MV-4-11 (cell line): ENCODE measurements around the gene KRT39.
"Not testable (repeated sequence)": the region's sequence is repeated elsewhere in the genome, so short reads cannot be mapped to it uniquely, and the experiment has no call there.

Experiments used
- DNase-seq: peaks from one replicate; lab custom pipeline; 2025; lab: John Stamatoyannopoulos, UW

The KRT39 gene

DNA sequence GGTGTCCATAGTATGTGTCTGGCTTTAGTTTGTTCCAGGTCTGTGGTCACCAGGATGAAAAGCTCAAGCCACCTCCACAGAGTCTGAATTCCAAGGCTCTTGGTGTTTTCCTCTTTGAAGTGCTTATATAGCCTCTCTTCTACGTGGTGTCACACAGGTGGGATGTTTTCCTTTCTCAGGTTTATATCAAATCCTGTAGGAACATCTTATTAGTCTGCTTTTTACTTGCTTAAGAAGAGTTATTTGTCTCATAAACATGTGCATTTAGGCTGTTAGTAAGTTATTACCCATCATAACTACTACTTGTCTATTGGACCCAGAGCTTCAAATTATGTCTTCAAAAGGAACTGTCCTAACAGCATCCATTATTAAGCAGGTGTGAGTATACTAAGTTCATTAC, at the start of gene KRT39:
Gene KRT39, minus strand, starts transcription at position 101 of the 400 bp plus-strand sequence. Its CDS starts 92 bp downstream, at position 9.
- no peak for DNase-seq

DNA sequence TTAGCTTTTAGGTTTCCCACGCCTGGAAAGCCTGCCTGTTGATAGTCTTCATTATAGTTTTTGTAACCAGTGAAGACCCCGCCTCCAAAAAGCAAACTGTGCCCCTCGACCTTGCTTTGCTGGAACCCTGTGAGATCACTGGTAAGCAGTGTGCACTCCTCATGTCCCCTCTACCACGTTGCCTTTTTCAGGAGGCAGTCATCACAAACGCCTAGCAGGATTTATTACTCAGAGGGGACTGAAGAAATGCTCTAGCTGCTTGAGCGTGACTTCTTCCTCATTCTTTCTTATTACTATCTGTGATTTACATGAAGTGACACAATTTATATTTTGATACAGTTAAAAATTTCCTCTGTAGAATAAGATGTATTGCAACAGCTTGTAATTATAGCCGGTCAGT, 48.7 kb upstream of the KRT39 start:
- DNase-seq = no peak

- DNase-seq = no peak
Measured at GRCh38 chr17:41013606-41014005, 46.9 kb upstream of the KRT39 start.

DNA sequence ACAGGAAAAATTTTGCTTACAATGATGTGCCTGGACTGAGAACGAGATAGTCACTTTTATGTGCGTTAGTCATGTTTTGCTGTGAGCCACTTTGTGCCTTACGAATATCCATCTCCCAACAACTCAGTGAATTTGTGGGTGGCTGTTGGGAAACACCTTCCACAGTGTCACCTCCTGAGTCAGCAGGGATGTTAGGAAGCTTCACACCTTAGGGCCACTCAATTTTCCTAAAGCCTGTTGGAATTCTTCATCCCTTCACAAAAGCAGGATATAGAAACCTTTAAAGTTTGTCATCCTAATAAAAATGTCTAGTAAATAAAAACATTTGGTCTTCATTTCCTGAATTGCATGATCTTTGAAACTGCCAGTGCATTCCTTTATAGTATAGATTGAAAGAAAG, 46.4 kb upstream of the KRT39 start:
- no peak for DNase-seq

DNA sequence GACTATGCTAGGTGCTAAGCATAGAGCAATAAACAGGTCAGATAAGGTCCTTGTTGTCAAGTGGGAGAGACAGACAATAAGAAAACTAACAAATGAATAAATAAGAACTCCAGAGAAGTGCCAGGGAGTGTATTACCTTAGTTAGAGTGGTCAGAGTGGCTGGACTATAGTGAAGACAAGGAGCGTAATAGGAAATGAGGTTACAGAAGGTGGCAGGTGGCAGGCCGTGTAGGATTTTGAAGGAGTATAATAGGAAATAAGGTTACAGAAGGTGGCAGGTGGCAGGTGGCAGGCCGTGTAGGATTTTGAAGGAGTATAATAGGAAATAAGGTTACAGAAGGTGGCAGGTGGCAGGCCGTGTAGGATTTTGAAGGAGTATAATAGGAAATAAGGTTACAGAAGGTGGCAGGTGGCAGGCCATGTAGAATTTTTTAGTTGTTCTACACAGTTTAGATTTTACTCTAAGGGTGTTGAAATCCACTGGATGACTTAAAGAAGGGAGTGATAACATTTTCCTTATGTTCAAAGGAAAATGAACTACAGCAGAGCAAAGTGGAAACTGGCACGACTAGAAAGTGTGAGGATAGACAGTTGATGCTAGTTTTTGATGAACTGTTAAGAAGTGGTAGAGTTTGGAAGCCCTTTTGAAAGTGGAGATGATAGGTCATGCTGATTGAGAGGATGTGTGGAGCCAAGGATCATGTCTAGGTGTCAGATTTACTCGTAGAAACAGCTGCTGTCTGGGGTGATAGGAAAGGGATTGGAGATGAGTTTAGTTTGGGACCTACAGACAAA, 45.8 kb upstream of the KRT39 start:
- no peak for DNase-seq

GRCh38 chr17:41010441-41010840, 43.7 kb upstream of the KRT39 start:
- no peak for DNase-seq

DNA sequence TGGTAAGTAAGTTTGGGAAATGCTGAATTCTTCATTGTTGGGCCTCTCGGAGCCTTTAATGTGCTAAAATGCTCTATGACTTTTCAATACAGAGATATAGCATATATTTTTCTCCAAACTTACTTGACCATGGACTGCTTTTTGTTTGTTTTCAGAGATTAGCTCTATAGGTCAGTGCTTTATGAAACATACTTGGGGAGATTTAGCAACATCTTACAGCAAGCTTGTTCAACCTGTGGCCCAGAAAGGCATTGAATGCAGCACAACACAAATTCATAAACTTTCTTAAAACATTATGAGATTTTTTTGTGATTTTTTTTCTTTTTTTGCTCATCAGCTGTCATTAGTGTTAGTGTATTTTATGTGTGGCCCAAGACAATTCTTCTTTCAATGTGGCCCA, 43.2 kb upstream of the KRT39 start:
- DNase-seq = no peak

DNA sequence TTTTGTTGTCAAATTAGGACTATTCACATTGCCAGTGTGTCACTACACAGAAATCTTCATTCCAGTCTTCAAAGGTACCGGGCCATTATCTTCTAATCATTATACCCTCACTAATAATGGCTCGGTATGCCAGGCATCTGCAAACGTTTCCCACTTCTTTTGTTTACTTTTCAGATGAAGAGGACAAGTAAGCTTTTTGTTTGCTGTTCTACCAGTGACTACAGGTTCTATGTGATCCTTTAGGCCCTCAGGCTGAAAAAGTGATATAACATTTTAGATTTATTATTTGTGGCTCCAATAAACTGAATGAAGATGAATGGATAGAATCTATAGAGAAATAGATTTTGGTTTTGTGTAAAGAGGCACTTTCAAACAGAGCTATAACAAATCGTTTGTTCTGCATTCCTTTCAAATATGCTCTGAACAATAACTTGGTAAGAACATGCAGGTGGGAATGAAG, 42.6 kb upstream of the KRT39 start:
- DNase-seq = no peak

DNA sequence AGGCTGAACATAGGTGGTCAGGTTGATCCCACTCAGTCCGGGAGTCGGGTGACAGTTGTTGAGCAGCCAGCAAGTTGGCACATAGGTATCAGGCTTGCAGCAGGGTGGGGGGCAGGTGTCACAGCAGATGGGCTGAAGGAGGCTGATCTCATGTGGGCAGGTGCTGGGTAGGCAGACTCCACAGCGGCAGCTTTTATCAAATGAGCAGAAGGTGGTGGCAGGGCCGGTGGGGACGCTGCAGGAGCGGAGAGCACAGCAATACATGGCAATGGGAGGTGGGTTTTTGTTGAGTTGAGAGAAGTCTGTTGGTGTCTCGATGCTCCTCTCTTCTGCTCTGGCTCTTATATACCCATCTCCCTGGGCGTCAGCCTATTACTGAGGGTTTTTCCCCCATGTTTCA, 42.1 kb upstream of the KRT39 start, which contains the start of gene KRTAP3-1:
Gene KRTAP3-1, minus strand, starts transcription at position 318 of the 400 bp plus-strand sequence. Its CDS starts 54 bp downstream, at position 264.
- no peak for DNase-seq

- DNase-seq = no peak
Measured at GRCh38 chr17:41004397-41004796, 37.6 kb upstream of the KRT39 start.

- no peak for DNase-seq
Measured at GRCh38 chr17:41003926-41004325, 37.2 kb upstream of the KRT39 start.

- no peak for DNase-seq
Measured at GRCh38 chr17:41002814-41003213, 36.1 kb upstream of the KRT39 start.

DNA sequence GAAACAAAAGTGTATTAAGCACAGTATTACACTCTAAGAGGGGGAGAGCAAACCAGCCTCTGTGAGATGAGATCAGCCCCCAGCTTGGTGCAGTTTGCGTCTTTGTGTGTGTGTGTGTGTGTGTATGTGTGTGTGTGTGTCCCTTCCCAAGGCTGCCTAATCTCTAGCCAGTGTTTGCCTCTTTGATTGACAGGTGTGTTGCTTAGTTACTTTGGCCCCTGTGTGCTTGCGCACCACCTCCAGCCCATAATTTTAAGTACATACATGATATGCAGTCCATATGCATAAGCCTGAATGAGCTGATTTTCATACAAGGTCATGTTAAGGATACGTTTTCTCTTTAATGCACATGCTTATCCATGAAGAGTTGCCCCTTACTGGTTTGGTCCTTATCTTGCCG, 35.0 kb upstream of the KRT39 start:
- DNase-seq = no peak

GRCh38 chr17:40999563-40999962, 32.8 kb upstream of the KRT39 start, which contains the start of gene KRTAP3-2:
Gene KRTAP3-2, minus strand, starts transcription at chr17:40999906. Its CDS starts 53 bp downstream, at chr17:40999853.
- not testable (repeated sequence) for DNase-seq

GRCh38 chr17:40997361-40997760, 30.6 kb upstream of the KRT39 start:
- DNase-seq = no peak

- DNase-seq = no peak
Measured at GRCh38 chr17:40996829-40997228, 30.1 kb upstream of the KRT39 start.

DNA sequence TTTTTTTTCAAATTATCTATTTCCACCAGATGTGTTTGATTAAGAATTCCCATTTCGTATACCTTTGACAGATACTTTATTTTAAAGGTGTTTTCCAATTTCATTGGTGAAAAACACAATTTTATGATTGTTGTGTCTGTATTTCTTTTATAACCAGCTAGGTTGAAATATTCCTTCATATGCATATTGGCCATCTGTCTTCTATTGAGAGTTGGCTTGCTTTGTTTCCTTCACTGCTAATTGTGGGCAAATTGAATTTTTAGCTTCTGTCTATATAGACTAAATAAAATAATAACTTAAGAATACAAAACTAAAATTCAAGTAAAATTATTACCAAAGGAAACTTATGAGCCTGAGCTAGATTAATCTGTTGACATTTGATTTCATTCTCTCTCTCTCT, 28.4 kb upstream of the KRT39 start:
- no peak for DNase-seq

DNA sequence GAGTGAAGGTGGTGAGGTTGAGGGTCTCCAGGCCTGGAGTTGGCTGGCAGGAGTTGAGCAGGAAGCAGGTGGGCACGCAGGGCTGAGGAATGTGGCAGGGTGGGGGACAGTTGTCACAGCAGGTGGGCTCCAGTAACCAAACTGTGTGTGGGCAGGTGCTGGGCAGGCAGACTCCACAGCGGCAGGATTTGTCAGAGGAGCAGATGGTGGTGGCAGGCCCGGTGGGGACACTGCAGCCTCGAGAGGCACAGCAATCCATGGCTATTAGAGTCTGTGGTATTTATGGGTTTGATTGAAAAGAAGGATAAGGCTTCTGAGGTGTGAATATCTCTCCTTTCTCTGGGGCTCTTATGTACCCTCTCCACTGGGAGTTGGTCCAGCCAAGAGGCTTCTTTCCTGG, 27.1 kb upstream of the KRT39 start, which contains the start of gene KRTAP3-3:
Gene KRTAP3-3, minus strand, starts transcription at position 326 of the 400 bp plus-strand sequence. Its CDS starts 67 bp downstream, at position 259.
- DNase-seq = no peak

DNA sequence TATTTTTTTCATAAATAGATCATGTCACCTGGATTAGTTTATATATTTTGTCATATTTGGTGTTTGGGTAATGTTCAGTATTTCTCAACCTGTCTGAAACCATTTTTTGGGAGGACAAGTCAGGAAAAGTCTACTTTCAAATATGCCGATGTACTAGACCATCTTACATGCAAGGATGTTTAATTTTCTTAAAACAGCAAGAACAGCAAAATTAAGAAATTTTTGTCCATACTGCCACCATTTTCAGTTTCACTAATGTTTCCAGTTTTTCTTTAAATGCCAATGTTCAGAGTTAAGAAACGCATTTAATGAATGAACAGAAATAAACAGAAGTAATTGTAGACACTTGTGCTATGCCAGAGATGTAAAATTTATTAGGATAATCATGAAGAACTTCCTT, 26.3 kb upstream of the KRT39 start:
- no peak for DNase-seq

- DNase-seq = no peak
Measured at GRCh38 chr17:40992666-40993065, 25.9 kb upstream of the KRT39 start.

DNA sequence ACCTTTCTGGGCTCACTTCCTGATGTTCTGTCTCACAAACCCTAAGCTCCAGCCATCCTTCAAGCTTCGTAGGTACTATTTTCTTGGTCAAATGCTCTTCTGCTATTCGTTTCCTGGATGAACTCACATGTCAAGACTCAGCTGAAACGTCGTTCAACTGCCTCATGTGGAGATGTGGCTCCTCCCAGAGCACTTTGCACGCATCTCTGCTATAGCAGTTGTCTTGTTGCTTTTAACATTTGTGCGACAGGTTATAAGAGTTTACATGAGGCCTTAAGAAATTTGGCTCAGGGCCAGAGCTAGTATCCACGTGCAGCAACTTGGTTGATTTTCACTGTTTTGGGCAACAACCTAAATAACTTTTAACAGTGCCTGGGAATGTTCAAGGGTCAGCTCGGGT, 20.2 kb upstream of the KRT39 start:
- no peak for DNase-seq

GRCh38 chr17:40984226-40984625, 17.5 kb upstream of the KRT39 start, which contains the start of gene KRT40:
Gene KRT40, minus strand, starts transcription at chr17:40984326. Its CDS starts 53 bp downstream, at chr17:40984273.
- DNase-seq = no peak

DNA sequence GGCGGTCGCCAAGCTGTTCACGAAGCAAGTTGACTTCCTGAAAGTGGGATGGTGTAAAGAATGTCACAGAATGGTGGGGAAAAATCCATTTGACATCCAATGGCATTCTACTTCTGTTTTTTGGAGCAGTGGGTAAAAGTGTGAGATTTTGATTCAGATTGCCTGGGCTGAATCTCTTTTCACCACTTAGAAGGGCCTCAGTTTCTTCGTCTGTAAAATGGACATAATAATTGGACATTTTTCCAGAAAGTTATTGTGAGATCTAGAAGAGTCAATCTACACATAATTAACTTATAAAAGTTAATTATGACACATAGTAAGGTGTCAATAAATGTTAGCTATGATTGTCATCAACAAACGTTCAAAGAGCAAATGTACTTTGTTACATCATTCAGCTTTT, 14.4 kb upstream of the KRT39 start:
- no peak for DNase-seq

GRCh38 chr17:40980596-40980995, 13.8 kb upstream of the KRT39 start:
- no peak for DNase-seq
